ENCODE data around the gene TSPO. TPM values are rescaled to one million over a fixed set of nuclear protein-coding genes. Genes with fewer than 3 reads are reported as not detected.

The TSPO gene
- total and polyA plus RNA-seq, 9 of the 15 experiments (the other 6 are each of a cell fraction or from before 2014, with no cell fraction given) = 4.9 to 126 (median 25.3) TPM

DNA sequence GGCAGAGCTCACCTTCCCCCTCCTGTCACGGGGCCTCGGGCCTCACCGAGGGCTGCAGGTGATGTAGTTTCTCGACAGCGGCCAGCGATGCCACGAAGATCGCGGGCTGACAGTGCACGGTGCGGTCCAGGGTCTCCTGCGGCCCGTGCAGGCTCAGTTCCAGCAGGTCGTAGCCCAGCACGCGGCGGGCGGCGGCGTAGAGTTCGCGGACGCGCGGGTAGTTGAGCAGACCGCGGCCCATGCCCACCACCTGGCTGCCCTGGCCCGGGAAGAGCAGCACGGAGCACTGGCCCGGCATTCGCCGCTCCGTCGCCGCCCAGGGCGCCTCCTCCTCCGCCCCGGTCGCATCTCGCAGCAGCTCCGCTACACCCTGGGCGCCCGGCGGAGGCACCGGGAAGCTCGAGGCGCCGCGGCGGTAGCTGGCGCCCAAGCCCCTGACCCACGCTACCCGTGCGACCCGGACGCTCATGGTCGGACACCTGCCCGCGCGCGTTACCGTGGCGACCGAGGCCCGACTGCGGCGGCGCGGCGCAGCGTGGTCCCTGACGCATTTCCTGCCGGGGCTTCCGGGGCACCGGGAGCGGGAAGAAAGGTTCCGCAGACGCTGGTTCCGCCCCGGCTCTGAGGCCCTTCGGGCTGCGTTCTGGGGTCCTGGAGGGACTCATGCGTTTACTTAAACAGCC lies 8.3 kb upstream of the TSPO start, which contains the start of gene MCAT (continued):
- TF ChIP-seq, protein P1, sequence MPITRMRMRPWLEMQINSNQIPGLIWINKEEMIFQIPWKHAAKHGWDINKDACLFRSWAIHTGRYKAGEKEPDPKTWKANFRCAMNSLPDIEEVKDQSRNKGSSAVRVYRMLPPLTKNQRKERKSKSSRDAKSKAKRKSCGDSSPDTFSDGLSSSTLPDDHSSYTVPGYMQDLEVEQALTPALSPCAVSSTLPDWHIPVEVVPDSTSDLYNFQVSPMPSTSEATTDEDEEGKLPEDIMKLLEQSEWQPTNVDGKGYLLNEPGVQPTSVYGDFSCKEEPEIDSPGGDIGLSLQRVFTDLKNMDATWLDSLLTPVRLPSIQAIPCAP (CRISPR knock-in tag; IDR thresholded peaks at IDR 0.05; ENCODE audit: borderline replicate concordance) = no peak
- TF ChIP-seq L3MBTL2 (IDR thresholded peaks at IDR 0.05) (peak; percentile 52), ZNF77 (CRISPR knock-in tag; IDR thresholded peaks at IDR 0.05) (no peak), ZNF175 (CRISPR knock-in tag; IDR thresholded peaks at IDR 0.05; ENCODE audit: low read depth) (no peak), MTA2 (IDR thresholded peaks at IDR 0.05; ENCODE audit: low read depth) (no peak), KAT2B (IDR thresholded peaks at IDR 0.05; ENCODE audit: low read depth, low read length) (no peak), ZNF695 (CRISPR knock-in tag; IDR thresholded peaks at IDR 0.05) (no peak), POLR2AphosphoS2 (IDR thresholded peaks at IDR 0.05; ENCODE audit: low read length) (no peak), BRF1 (IDR thresholded peaks at IDR 0.05; ENCODE audit: borderline replicate concordance, extremely low read depth, insufficient read length) (no peak), ZNF785 (CRISPR knock-in tag; IDR thresholded peaks at IDR 0.05) (no peak), ETV5 (CRISPR knock-in tag; IDR thresholded peaks at IDR 0.05; ENCODE audit: low read depth) (no peak), ZNF134 (CRISPR knock-in tag; conservative IDR thresholded peaks at IDR 0.05) (no peak), SIN3B (IDR thresholded peaks at IDR 0.05; ENCODE audit: low read depth) (peak; percentile 90), CHD4 (IDR thresholded peaks at IDR 0.05; ENCODE audit: insufficient read depth, insufficient replicate concordance, low read depth, low read length, poor library complexity, severe bottlenecking) (no peak), ZFP91 (CRISPR knock-in tag; IDR thresholded peaks at IDR 0.05) (no peak), RB1 (IDR thresholded peaks at IDR 0.05; ENCODE audit: low read depth) (peak; percentile 90), GABPB2 (CRISPR knock-in tag; conservative IDR thresholded peaks at IDR 0.05) (no peak), C11orf30 (IDR thresholded peaks at IDR 0.05; ENCODE audit: low read depth) (peak; percentile 91), ZNF444 (CRISPR knock-in tag; IDR thresholded peaks at IDR 0.05) (no peak)
- TF ChIP-seq, protein P2, sequence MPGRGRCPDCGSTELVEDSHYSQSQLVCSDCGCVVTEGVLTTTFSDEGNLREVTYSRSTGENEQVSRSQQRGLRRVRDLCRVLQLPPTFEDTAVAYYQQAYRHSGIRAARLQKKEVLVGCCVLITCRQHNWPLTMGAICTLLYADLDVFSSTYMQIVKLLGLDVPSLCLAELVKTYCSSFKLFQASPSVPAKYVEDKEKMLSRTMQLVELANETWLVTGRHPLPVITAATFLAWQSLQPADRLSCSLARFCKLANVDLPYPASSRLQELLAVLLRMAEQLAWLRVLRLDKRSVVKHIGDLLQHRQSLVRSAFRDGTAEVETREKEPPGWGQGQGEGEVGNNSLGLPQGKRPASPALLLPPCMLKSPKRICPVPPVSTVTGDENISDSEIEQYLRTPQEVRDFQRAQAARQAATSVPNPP (IDR thresholded peaks at IDR 0.05; ENCODE audit: borderline replicate concordance, insufficient read depth, insufficient read length) = no peak
- TF ChIP-seq, protein P3, sequence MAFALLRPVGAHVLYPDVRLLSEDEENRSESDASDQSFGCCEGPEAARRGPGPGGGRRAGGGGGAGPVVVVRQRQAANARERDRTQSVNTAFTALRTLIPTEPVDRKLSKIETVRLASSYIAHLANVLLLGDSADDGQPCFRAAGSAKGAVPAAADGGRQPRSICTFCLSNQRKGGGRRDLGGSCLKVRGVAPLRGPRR (CRISPR knock-in tag; IDR thresholded peaks at IDR 0.05) = no peak
- TF ChIP-seq, protein P4, sequence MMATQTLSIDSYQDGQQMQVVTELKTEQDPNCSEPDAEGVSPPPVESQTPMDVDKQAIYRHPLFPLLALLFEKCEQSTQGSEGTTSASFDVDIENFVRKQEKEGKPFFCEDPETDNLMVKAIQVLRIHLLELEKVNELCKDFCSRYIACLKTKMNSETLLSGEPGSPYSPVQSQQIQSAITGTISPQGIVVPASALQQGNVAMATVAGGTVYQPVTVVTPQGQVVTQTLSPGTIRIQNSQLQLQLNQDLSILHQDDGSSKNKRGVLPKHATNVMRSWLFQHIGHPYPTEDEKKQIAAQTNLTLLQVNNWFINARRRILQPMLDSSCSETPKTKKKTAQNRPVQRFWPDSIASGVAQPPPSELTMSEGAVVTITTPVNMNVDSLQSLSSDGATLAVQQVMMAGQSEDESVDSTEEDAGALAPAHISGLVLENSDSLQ (IDR thresholded peaks at IDR 0.05) = no peak
- TF ChIP-seq, protein P5, sequence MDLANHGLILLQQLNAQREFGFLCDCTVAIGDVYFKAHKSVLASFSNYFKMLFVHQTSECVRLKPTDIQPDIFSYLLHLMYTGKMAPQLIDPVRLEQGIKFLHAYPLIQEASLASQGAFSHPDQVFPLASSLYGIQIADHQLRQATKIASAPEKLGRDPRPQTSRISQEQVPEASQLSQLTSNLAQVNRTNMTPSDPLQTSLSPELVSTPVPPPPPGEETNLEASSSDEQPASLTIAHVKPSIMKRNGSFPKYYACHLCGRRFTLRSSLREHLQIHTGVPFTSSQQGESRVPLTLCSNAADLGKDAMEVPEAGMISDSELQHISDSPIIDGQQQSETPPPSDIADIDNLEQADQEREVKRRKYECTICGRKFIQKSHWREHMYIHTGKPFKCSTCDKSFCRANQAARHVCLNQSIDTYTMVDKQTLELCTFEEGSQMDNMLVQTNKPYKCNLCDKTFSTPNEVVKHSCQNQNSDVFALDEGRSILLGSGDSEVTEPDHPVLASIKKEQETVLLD (IDR thresholded peaks at IDR 0.05) = peak; percentile 87
